ENCODE measurements around the gene CACNA1C. TPM values are rescaled to one million over a fixed set of nuclear protein-coding genes. Genes with fewer than 3 reads are reported as not detected.
A peak's percentile ranks its signal among the peaks of the same experiment; 100 is the strongest.

Gene CACNA1C
- total RNA-seq, 1 donor = 16.6 TPM

DNA sequence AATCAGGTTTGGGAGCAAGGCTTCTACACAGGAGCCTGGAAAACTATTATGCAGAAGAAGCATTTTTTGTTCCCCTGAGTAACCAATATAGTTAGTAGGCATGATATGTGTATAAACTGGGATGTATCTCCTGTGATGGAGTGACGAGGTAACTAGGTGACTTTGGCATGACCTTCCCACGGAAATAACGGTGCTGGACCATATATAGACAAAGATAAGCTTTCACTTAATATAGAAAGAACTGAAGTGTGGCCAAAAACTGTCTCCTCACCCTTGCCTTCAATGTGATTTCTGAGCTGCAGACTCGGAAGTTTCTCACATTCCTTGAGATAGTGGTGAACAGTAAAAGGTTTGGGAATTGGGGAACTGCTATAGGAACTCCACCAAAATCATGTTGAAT lies 185.3 kb downstream of the CACNA1C start:
- TF ChIP-seq, protein P1, sequence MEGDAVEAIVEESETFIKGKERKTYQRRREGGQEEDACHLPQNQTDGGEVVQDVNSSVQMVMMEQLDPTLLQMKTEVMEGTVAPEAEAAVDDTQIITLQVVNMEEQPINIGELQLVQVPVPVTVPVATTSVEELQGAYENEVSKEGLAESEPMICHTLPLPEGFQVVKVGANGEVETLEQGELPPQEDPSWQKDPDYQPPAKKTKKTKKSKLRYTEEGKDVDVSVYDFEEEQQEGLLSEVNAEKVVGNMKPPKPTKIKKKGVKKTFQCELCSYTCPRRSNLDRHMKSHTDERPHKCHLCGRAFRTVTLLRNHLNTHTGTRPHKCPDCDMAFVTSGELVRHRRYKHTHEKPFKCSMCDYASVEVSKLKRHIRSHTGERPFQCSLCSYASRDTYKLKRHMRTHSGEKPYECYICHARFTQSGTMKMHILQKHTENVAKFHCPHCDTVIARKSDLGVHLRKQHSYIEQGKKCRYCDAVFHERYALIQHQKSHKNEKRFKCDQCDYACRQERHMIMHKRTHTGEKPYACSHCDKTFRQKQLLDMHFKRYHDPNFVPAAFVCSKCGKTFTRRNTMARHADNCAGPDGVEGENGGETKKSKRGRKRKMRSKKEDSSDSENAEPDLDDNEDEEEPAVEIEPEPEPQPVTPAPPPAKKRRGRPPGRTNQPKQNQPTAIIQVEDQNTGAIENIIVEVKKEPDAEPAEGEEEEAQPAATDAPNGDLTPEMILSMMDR (IDR thresholded peaks at IDR 0.05; ENCODE audit: insufficient read depth, low read length) = no peak
- no peak overlapping the region for H3K4me3 ChIP-seq (ENCODE audit: low read depth, low read length)
- no peak for DNase-seq (ENCODE audit: low read depth)

DNA sequence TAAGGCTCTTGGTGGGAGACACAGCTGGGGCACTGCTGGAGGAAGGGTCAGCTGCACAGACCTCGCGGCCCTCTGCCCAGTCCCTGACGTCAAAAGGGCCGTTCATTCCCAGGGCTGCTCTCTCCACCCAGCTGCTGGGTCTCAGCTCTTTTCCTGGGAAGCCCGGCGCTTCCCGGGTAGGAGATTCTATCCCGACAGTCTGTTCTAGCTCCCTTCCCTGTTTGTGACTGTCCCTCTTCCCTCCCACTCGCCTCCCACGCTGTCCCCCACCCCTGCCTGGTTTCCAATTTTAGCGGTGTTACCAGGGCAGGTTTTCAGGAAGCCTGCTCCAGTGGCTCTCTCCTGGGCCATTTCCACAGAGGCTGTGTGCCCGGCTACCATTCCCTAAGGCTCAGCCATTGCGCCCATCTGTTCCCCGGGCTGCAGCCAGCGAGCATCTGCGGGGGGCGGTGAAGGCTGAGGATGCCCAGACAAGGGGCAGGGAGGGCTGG lies 186.6 kb downstream of the CACNA1C start:
- DNase-seq (ENCODE audit: low read depth) = no peak
- TF ChIP-seq, protein P1 (IDR thresholded peaks at IDR 0.05; ENCODE audit: insufficient read depth, low read length) = no peak
- H3K4me3 ChIP-seq (ENCODE audit: low read depth, low read length) = no peak overlapping the region

DNA sequence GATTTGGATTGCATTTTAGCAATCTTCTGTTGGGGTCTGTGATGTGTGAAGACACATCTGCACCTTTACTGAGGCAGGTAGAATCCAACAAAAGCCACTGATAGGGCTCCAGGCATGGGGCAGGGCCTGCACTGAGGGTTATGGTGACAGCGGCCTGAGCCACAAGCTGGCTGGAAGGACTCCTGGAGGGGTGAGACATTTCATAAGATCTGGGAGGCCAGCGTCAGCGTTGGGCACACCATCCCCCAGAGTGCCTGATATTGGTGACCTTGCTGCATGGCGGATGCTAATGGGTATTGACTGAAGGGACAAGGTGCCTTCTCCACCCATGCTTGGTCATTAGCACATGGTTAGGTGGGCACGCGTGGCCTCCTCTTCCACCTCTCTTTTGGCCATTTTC lies 187.6 kb downstream of the CACNA1C start:
- no peak overlapping the region for H3K4me3 ChIP-seq (ENCODE audit: low read depth, low read length)
- DNase-seq (ENCODE audit: low read depth) = no peak
- TF ChIP-seq, protein P1 (IDR thresholded peaks at IDR 0.05; ENCODE audit: insufficient read depth, low read length) = no peak

DNA sequence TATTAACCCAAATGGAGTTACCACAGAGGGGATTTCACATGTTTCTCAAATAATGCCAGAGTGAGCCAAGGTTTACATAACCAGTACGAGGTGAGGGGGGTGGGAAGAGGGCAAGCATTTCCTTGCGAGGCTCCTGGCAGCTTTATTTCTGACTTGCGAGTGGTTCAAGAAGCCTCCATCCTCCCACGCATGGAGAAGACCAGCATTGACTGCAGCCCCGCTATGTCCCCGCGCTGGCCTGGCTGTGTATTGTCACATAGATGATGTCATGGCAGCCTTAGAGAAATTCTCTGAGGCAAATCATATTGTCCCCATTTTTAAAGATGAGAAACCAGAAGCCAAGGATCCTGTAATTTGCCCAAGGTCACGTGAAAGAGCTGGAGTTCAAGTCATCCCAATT lies 188.2 kb downstream of the CACNA1C start:
- H3K4me3 ChIP-seq (ENCODE audit: low read depth, low read length) = no peak overlapping the region
- TF ChIP-seq, protein P1 (IDR thresholded peaks at IDR 0.05; ENCODE audit: insufficient read depth, low read length) = no peak
- DNase-seq (ENCODE audit: low read depth) = no peak

DNA sequence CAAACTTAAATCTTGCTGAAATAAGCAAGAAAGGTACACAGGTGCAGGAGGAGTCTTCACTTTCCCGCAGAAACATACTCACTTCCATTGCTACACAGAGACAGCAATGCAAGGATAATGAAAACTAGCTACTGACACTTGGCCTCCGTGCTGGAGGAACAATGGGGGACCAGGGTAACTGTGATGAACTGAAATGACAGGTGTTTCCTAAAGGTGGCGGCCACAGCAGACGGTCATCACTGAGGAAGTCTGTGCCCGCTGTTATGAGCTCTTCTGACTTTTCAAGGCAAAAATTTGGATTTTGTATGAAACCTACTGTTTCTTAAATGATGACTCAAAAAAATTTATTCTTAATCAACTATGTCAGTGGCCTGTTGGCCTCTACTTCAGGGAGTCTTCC lies 189.4 kb downstream of the CACNA1C start:
- TF ChIP-seq, protein P1 (IDR thresholded peaks at IDR 0.05; ENCODE audit: insufficient read depth, low read length) = no peak
- DNase-seq (ENCODE audit: low read depth) = no peak
- no peak overlapping the region for H3K4me3 ChIP-seq (ENCODE audit: low read depth, low read length)

DNA sequence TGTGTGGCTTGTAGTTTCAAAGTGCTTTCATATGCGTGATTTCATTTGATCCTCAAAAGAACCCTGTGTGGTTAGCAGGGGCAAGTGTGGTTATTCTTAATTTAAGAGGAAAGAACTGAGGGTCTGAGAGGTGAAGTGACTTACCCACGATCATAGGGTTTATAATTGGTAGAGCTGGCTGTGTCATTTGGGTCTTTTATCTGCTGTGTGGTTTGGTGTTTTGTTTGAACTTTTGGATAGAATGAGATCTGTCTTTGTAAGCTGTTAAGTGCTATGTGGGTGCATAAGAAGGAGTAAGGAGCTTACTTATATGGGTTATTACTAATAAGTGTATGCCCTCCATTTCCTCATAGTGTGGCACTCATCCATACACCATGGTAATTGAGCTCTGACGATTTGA lies 190.0 kb downstream of the CACNA1C start:
- TF ChIP-seq, protein P1 (IDR thresholded peaks at IDR 0.05; ENCODE audit: insufficient read depth, low read length) = no peak
- no peak overlapping the region for H3K4me3 ChIP-seq (ENCODE audit: low read depth, low read length)
- DNase-seq (ENCODE audit: low read depth) = no peak

DNA sequence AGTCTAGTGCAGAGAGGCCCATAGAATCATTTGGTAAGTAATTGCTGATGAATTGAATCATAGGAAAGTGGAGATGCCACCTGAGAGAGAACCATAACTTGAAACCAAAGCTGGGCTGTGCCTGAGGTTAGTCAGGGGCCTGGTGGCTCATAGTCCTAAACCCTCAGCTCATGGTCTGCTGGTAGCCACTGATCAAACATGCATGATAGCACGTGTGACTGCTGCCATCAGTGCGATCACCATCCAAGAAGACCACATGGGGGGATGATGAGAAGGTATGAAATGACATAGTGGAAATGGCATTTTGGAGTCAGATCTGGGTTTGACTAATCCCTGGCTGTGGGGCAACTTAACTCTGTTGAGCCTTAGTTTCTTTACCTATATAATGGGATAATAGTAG lies 190.5 kb downstream of the CACNA1C start:
- TF ChIP-seq, protein P1 (IDR thresholded peaks at IDR 0.05; ENCODE audit: insufficient read depth, low read length) = no peak
- peak; percentile 21 for DNase-seq (ENCODE audit: low read depth)
- H3K4me3 ChIP-seq (ENCODE audit: low read depth, low read length) = no peak overlapping the region

Measured in fibroblast of the aortic adventitia (primary cell).